Muscle layer of duodenum (tissue), 2 donors: ENCODE measurements around the gene SNRK.

Experiments used
- H3K27ac ChIP-seq: one replicate; pipeline ENCODE4 v1.7.0; 2013; ENCODE audit warnings: mild to moderate bottlenecking, low read length
- H3K27me3 ChIP-seq: one replicate; pipeline ENCODE4 v1.7.0; 2013; ENCODE audit warnings: low read depth, mild to moderate bottlenecking, control low read depth, low read length
- H3K36me3 ChIP-seq, 2 donors: one replicate each; pipeline ENCODE4 v1.7.0; 2013; ENCODE audit warnings: low read length in 2 of 2, control low read depth in 1 of 2, mild to moderate bottlenecking in 1 of 2; ENCODE audit not compliant: insufficient read depth in 2 of 2, control insufficient read depth in 1 of 2
- H3K4me1 ChIP-seq, 2 donors: one replicate each; pipeline ENCODE4 v1.7.0; 2013; ENCODE audit warnings: low read length in 2 of 2, mild to moderate bottlenecking in 2 of 2, control low read depth in 1 of 2, moderate library complexity in 1 of 2; ENCODE audit not compliant: insufficient read depth in 2 of 2, control insufficient read depth in 1 of 2
- H3K4me3 ChIP-seq, 2 donors: one replicate each; pipeline ENCODE4 v1.7.0; 2013; ENCODE audit warnings: low read length in 2 of 2, low read depth in 1 of 2, mild to moderate bottlenecking in 1 of 2
- H3K9me3 ChIP-seq, 2 donors: one replicate each; pipeline ENCODE4 v1.7.0; 2013; ENCODE audit warnings: low read length in 2 of 2, control low read depth in 1 of 2, mild to moderate bottlenecking in 1 of 2; ENCODE audit not compliant: control insufficient read depth in 1 of 2
- donor health status: healthy.

SNRK gene

DNA sequence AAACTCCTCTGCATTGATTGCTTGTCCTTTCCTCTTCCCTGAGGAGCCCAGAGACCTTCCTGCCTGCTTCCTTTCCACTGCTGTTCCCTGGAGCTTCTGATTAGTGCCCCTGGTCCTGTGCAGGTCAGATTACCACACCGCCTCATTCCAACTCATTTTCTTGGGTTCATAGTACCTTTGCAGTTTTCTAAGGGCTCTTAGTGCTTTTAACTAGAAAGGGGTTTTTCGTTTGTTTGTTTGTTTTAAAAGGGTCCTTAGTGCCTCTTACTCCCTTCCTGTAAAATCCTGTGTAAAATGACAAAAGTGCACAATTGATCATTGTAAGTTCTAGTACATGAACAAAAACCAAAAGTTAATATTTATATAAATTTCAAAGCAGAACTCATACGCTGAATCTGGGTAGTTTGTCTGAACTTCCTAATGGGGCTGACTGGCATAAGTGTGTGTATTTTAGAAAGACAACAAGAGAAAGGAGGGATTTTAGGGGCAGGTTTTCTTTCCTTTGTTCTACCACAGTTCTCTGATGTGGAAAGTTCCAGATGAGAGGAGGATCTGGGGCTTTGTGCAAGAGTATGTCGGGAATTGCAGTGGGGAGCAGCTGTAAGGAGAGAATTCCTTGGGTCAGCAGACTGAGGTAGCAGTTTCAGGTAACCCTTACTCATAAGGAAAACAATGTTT is 30.6 kb downstream of the SNRK start:
- Histone ChIP-seq H3K27me3 (no peaks in the 10 kb centered on the region), H3K27ac (no peak overlapping the region), H3K4me3 (no peak overlapping the region), H3K9me3 (no peaks in the 10 kb centered on the region), H3K36me3 (peaks cover 0 to 9% of the 10 kb centered on the region in 2 donors), H3K4me1 (peaks cover 0 to 21% of the 10 kb centered on the region in 2 donors)

GRCh38 chr3:43317461-43318316 is 31.3 kb downstream of the SNRK start:
- H3K4me3 ChIP-seq = no peak overlapping the region
- H3K9me3 ChIP-seq = no peaks in the 10 kb centered on the region
- no peaks in the 10 kb centered on the region for H3K27me3 ChIP-seq
- peaks cover 0 to 21% of the 10 kb centered on the region in 2 donors for H3K4me1 ChIP-seq
- H3K27ac ChIP-seq = no peak overlapping the region
- peaks cover 0 to 9% of the 10 kb centered on the region in 2 donors for H3K36me3 ChIP-seq

GRCh38 chr3:43319376-43319775 is 33.0 kb downstream of the SNRK start:
- Histone ChIP-seq H3K4me3 (no peak overlapping the region), H3K27me3 (no peaks in the 10 kb centered on the region), H3K27ac (no peak overlapping the region), H3K9me3 (no peaks in the 10 kb centered on the region), H3K4me1 (peaks cover 0 to 21% of the 10 kb centered on the region in 2 donors), H3K36me3 (peaks cover 0 to 9% of the 10 kb centered on the region in 2 donors)

GRCh38 chr3:43319794-43320193 is 33.5 kb downstream of the SNRK start:
- Histone ChIP-seq H3K27ac (no peak overlapping the region), H3K27me3 (no peaks in the 10 kb centered on the region), H3K36me3 (peaks cover 0 to 9% of the 10 kb centered on the region in 2 donors), H3K9me3 (no peaks in the 10 kb centered on the region), H3K4me1 (peaks cover 0 to 21% of the 10 kb centered on the region in 2 donors), H3K4me3 (no peak overlapping the region)

DNA sequence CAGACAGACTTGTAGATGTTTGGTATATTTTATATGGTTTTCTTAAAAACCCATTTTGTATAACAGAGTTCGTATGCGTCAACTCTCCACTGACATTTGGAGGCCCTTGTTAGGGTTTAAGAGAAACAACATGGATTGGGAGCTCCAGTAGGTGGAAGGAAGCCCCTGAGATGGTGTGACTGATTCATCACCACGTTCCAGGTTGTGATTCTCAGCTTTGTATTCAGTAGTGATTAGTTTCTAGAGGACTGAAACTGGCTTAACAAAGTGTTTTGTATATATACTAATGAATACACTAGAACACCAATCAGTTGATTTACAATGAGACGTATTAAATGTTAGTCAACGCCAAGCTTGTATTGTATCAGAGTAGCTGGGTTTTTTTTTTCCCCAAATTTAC is 33.9 kb downstream of the SNRK start:
- Histone ChIP-seq H3K9me3 (no peaks in the 10 kb centered on the region), H3K27me3 (no peaks in the 10 kb centered on the region), H3K27ac (no peak overlapping the region), H3K4me3 (no peak overlapping the region), H3K4me1 (peaks cover 0 to 20% of the 10 kb centered on the region in 2 donors), H3K36me3 (peaks cover 0 to 9% of the 10 kb centered on the region in 2 donors)

GRCh38 chr3:43323541-43323940 is 37.2 kb downstream of the SNRK start:
- H3K9me3 ChIP-seq = no peaks in the 10 kb centered on the region
- no peak overlapping the region for H3K4me3 ChIP-seq
- H3K4me1 ChIP-seq = peaks cover 11 to 32% of the 10 kb centered on the region in 2 donors
- no peak overlapping the region for H3K27ac ChIP-seq
- no peaks in the 10 kb centered on the region for H3K36me3 ChIP-seq
- H3K27me3 ChIP-seq = no peaks in the 10 kb centered on the region

GRCh38 chr3:43326891-43327581 is 40.7 kb downstream of the SNRK start:
- Histone ChIP-seq H3K27ac (peak overlapping the region; percentile 16), H3K27me3 (no peaks in the 10 kb centered on the region), H3K9me3 (no peaks in the 10 kb centered on the region), H3K4me1 (peaks cover 11 to 33% of the 10 kb centered on the region in 2 donors), H3K36me3 (no peaks in the 10 kb centered on the region), H3K4me3 (no peak overlapping the region)

DNA sequence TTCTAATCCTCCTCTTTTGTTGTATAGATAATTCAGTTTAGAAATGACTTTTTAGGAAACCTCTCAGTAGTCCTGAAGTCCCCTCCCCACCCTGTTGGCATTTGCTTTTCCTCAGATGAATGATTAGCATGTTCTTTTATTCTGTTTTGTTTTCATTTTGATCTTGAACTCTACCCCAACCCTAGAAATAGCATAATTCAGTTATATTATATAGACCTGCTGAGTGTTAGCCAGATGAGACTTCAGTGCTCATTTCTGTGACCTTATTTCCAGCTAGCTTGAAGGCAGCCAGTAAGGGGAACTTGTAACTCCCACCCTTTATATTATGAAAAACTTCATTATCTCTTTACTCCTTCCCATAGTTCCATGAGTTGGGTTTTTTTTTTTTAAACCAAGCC is 41.2 kb downstream of the SNRK start:
- peak overlapping the region; percentile 16 for H3K27ac ChIP-seq
- no peaks in the 10 kb centered on the region for H3K9me3 ChIP-seq
- H3K36me3 ChIP-seq = peaks cover 0 to 1% of the 10 kb centered on the region in 2 donors
- H3K27me3 ChIP-seq = no peaks in the 10 kb centered on the region
- peaks cover 11 to 33% of the 10 kb centered on the region in 2 donors for H3K4me1 ChIP-seq
- H3K4me3 ChIP-seq = no peak overlapping the region

DNA sequence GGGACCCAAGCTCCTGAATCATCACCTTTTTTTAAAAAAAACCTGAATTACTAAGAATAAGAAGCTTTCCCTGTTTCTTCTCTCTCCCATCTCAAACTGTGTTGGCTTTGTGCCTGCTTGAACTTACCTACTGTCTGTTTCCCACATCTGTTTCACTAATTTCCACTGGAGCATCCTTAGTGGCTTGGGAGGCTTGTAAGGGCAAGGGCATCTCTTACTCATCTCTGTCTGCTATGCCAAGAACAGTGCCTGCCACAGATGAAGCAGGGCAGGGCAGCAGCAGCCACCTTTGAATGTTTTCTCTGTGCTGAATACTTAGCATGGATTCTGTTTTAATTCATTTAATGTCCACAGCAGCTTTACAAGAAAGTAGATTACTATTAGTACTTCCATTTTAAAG is 42.3 kb downstream of the SNRK start:
- no peak overlapping the region for H3K27ac ChIP-seq
- H3K27me3 ChIP-seq = no peaks in the 10 kb centered on the region
- H3K9me3 ChIP-seq = no peaks in the 10 kb centered on the region
- H3K4me1 ChIP-seq = peaks cover 11 to 33% of the 10 kb centered on the region in 2 donors
- H3K4me3 ChIP-seq = no peak overlapping the region
- H3K36me3 ChIP-seq = peaks cover 0 to 4% of the 10 kb centered on the region in 2 donors

GRCh38 chr3:43330981-43331380 is 44.6 kb downstream of the SNRK start:
- Histone ChIP-seq H3K27ac (no peak overlapping the region), H3K27me3 (no peaks in the 10 kb centered on the region), H3K36me3 (peaks cover 9 to 20% of the 10 kb centered on the region in 2 donors), H3K4me1 (peaks cover 11 to 24% of the 10 kb centered on the region in 2 donors), H3K9me3 (peaks cover under 1 to 8% of the 10 kb centered on the region in 2 donors), H3K4me3 (no peak overlapping the region)

DNA sequence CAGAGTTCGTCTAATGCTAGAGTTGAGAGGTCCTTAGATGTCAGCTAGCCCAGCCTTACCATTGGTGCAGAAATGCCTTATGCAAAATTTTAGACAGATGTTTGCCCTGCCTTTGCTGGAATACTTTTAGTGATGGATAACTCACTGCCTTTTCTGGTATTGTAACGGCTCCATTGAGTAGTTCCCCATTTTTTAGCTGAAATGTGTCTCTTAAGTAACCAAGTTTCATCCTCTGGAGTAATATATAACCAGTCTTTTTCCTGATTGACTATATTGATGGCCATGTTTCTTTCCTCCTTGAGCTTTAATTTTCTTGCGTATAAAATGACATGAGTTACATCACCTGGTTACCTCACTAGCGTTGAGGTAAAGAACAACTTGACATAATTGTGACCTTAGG is 45.0 kb downstream of the SNRK start:
- H3K9me3 ChIP-seq = peaks cover 5 to 8% of the 10 kb centered on the region in 2 donors
- no peak overlapping the region for H3K4me3 ChIP-seq
- no peak overlapping the region for H3K27ac ChIP-seq
- H3K4me1 ChIP-seq = peaks cover 9 to 20% of the 10 kb centered on the region in 2 donors
- H3K27me3 ChIP-seq = no peaks in the 10 kb centered on the region
- H3K36me3 ChIP-seq = peaks cover 9 to 24% of the 10 kb centered on the region in 2 donors
